AG10803 (cell line): Measurements from ENCODE around the gene HK2.

Source experiments
- DNase-seq: peaks from one replicate; pipeline ENCODE4 v3.0.0; 2010; ENCODE audit warnings: low read depth
- H3K4me3 ChIP-seq: 2 replicates; pipeline ENCODE4 v1.5.1; 2011; ENCODE audit warnings: mild to moderate bottlenecking, low read length, control low read depth
- TF ChIP-seq, protein P1 (sequence below): conservative IDR thresholded peaks from 2 replicates; pipeline ENCODE4 v1.5.1; 2011; ENCODE audit warnings: mild to moderate bottlenecking, low read length, control low read depth, inconsistent platforms

The HK2 gene

DNA sequence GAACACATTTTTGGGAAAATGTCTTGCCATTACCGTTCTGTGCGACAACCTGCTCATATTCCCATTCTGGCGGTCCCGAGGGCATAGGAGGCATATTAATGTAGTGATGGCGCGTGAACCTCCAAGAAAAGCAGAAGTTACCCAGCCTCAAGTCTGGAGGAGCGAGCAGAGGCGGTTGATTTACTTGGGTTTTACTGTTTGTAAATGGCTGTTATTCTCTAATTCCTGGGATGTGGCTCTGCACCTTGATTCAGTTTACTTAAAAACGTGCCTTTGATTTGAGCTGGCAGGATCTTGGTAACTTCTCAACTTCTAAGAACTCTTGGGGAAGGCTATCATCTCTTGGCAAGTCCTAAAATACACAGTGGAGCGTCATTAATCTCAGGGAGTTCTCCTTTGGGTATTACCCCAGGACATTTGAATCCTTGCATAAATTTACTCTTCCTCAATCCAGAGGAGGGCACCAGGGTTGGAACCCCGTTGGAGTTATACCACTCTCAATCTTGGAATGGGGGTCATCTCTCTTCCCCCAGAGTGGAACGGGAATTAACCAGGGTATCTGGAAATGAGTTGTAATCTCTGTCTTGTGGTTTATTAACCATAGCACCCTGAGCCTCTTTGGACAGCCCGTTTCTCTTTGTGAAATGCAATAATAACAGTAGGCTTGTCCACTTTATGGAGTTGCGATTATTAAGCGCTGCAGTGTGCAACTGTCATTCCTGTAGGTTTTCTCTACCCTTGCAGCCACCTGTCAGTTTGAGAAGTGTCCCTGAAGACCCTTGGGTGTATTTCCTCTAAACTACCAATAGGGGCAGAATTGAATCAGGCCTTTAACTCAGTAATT, 2.1 kb downstream of the HK2 start:
- peak overlapping the region; percentile 86 for H3K4me3 ChIP-seq
- TF ChIP-seq, protein P1, sequence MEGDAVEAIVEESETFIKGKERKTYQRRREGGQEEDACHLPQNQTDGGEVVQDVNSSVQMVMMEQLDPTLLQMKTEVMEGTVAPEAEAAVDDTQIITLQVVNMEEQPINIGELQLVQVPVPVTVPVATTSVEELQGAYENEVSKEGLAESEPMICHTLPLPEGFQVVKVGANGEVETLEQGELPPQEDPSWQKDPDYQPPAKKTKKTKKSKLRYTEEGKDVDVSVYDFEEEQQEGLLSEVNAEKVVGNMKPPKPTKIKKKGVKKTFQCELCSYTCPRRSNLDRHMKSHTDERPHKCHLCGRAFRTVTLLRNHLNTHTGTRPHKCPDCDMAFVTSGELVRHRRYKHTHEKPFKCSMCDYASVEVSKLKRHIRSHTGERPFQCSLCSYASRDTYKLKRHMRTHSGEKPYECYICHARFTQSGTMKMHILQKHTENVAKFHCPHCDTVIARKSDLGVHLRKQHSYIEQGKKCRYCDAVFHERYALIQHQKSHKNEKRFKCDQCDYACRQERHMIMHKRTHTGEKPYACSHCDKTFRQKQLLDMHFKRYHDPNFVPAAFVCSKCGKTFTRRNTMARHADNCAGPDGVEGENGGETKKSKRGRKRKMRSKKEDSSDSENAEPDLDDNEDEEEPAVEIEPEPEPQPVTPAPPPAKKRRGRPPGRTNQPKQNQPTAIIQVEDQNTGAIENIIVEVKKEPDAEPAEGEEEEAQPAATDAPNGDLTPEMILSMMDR: peak; percentile 70
- DNase-seq: peak; percentile 39

- TF ChIP-seq, protein P1: no peak
- H3K4me3 ChIP-seq: no peak overlapping the region; the same call in 1 of the 2 replicates
- DNase-seq: peak; percentile 6
Observed at GRCh38 chr2:74836675-74837401, 2.9 kb downstream of the HK2 start.

GRCh38 chr2:74841641-74842040, 7.7 kb downstream of the HK2 start:
- H3K4me3 ChIP-seq: no peak overlapping the region
- no peak for DNase-seq
- TF ChIP-seq, protein P1: no peak

DNA sequence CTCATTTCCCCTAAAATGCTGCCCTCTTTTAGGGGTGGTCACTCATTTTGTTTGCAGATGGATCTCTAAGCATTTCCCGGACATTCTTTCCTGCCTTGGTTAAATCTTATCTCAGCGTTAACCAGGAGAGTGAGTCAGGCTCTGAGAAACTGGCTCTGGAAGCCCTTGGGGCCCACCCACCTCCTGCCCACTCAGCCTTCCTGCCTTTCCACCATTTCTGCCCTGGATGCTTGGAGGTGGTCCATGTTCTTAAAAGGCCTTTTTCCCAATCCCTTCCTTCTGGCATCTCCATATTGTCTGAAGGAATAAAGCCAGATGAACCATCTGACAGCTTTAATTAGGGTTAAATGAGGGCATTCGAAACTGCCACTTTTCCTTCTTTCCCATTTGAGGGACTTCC, 9.5 kb downstream of the HK2 start:
- TF ChIP-seq, protein P1: no peak
- peak; percentile 55 for DNase-seq
- H3K4me3 ChIP-seq: no peak overlapping the region

- TF ChIP-seq, protein P1: no peak
- no peak overlapping the region for H3K4me3 ChIP-seq
- peak; percentile 76 for DNase-seq
Observed at GRCh38 chr2:74843899-74844298, 10.0 kb downstream of the HK2 start.

DNA sequence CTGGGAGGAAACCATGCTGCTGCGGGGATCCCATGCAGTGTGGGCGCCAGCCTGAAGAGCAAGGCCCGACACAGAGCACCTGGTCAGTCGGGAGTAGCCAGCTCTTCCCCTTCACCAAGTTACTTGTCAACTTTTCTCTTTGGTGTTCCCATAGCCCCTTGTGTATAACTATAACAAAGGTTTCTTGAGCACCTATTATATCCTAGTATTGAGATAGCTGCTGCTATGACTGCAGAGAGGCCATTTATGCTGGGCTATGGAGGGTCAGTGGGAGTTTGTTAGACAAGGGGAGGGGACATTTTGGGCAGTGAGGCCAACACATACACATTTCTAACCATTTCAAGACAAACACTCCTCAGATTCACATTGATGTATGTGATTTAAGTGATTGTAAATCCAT, 10.8 kb downstream of the HK2 start:
- DNase-seq: no peak
- no peak overlapping the region for H3K4me3 ChIP-seq
- TF ChIP-seq, protein P1: no peak
